WTC11 (cell line): ENCODE measurements around the gene GCK. TPM values are rescaled to one million over a fixed set of nuclear protein-coding genes. Genes with fewer than 3 reads are reported as not detected.

Experiments used
- ATAC-seq: fragments of 200-7000 bp; cut with Tn5 transposase; 2 replicates; pipeline ENCODE4 v1.10.0; 2021; ENCODE audit warnings: mild to moderate bottlenecking, moderate library complexity
- CTCF ChIA-PET: fragments of 300-600 bp; sonication (Branson Sonifier 250); formaldehyde crosslinking; loops from one replicate; lab custom pipeline; 2021; ENCODE audit warnings: antibody characterized with exemption; lab: Charles Lee
- POLR2A ChIA-PET: fragments of 350-600 bp; sonication (Branson Sonifier 250); formaldehyde crosslinking; loops from one replicate; lab custom pipeline; 2021; ENCODE audit warnings: antibody characterized with exemption; lab: Charles Lee
- DNase-seq: peaks from one replicate; pipeline ENCODE4 v3.0.0; 2021; ENCODE audit warnings: low spot score
- H3K27ac Mint-ChIP-seq: 2 replicates; pipeline ENCODE4 v1.8.0; 2021; ENCODE audit warnings: mixed read lengths
- H3K27me3 Mint-ChIP-seq: 2 replicates; pipeline ENCODE4 v1.8.0; 2021; ENCODE audit warnings: low read depth, mild to moderate bottlenecking, moderate library complexity, mixed read lengths
- H3K36me3 Mint-ChIP-seq: 2 replicates; pipeline ENCODE4 v1.8.0; 2021; ENCODE audit warnings: mixed read lengths
- H3K4me1 Mint-ChIP-seq: 2 replicates; pipeline ENCODE4 v1.8.0; 2022; ENCODE audit warnings: mixed read lengths
- H3K4me3 Mint-ChIP-seq: 2 replicates; pipeline ENCODE4 v1.8.0; 2021; ENCODE audit warnings: mild to moderate bottlenecking, moderate library complexity, mixed read lengths
- H3K9me3 Mint-ChIP-seq: 2 replicates; pipeline ENCODE4 v1.8.0; 2021; ENCODE audit warnings: mixed read lengths
- CREM ChIP-seq: sonication (generic); formaldehyde crosslinking; IDR thresholded peaks from 2 replicates; pipeline ENCODE4 v1.8.1; 2022; ENCODE audit warnings: mild to moderate bottlenecking, missing genetic modification reagents, moderate library complexity
- JUN ChIP-seq: sonication (generic); formaldehyde crosslinking; IDR thresholded peaks from 2 replicates; pipeline ENCODE4 v1.8.0; 2023; ENCODE audit warnings: mild to moderate bottlenecking, missing genetic modification reagents
- KAT7 ChIP-seq: sonication (generic); formaldehyde crosslinking; IDR thresholded peaks from 2 replicates; pipeline ENCODE4 v1.8.1; 2023; ENCODE audit warnings: missing genetic modification reagents, mild to moderate bottlenecking, borderline replicate concordance
- NFYB ChIP-seq: sonication (generic); formaldehyde crosslinking; conservative IDR thresholded peaks from 2 replicates; pipeline ENCODE4 v1.8.0; 2022; ENCODE audit warnings: low read depth, missing genetic modification reagents
- NR2C2 ChIP-seq: sonication (generic); formaldehyde crosslinking; IDR thresholded peaks from 2 replicates; pipeline ENCODE4 v1.8.0; 2022; ENCODE audit warnings: mild to moderate bottlenecking, missing genetic modification reagents
- PRRX2 ChIP-seq: fragments of 250-450 bp; sonication (Bioruptor Pico); IDR thresholded peaks from 2 replicates; pipeline ENCODE4 v1.8.0; 2021; ENCODE audit warnings: mild to moderate bottlenecking
- SMAD3 ChIP-seq: sonication (generic); formaldehyde crosslinking; IDR thresholded peaks from 2 replicates; pipeline ENCODE4 v1.8.0; 2022; ENCODE audit warnings: missing genetic modification reagents, mild to moderate bottlenecking, borderline replicate concordance
- TEAD1 ChIP-seq: sonication (generic); formaldehyde crosslinking; IDR thresholded peaks from 2 replicates; pipeline ENCODE4 v1.8.0; 2022; ENCODE audit warnings: mild to moderate bottlenecking, missing genetic modification reagents
- ZBTB21 ChIP-seq: sonication (generic); formaldehyde crosslinking; IDR thresholded peaks from 2 replicates; pipeline ENCODE4 v1.8.1; 2023; ENCODE audit warnings: mild to moderate bottlenecking, missing genetic modification reagents, borderline replicate concordance
- ZNF219 ChIP-seq: sonication (generic); formaldehyde crosslinking; IDR thresholded peaks from 2 replicates; pipeline ENCODE4 v1.8.0; 2023; ENCODE audit warnings: missing genetic modification reagents, mild to moderate bottlenecking, borderline replicate concordance
- ZNF317 ChIP-seq: sonication (generic); formaldehyde crosslinking; IDR thresholded peaks from 2 replicates; pipeline ENCODE4 v1.8.1; 2023; ENCODE audit warnings: low read depth, mild to moderate bottlenecking, moderate library complexity, missing genetic modification reagents, borderline replicate concordance
- ZNF423 ChIP-seq: fragments of 250-450 bp; sonication (Bioruptor Pico); IDR thresholded peaks from 2 replicates; pipeline ENCODE4 v2.1.2; 2022; ENCODE audit warnings: mild to moderate bottlenecking, moderate library complexity
- total RNA-seq: library from RNA; stranded (reverse); gene quantifications from 3 replicates; pipeline ENCODE4 v1.2.3, GENCODE V29; 2021
- TF ChIP-seq, protein P1 (sequence below): sonication (generic); formaldehyde crosslinking; IDR thresholded peaks from 2 replicates; pipeline ENCODE4 v1.8.0; 2023; ENCODE audit warnings: missing genetic modification reagents, mild to moderate bottlenecking, borderline replicate concordance
- TF ChIP-seq, protein P2 (sequence below): fragments of 250-450 bp; sonication (Bioruptor Pico); IDR thresholded peaks from 2 replicates; pipeline ENCODE4 v1.9.0; 2021; ENCODE audit warnings: mild to moderate bottlenecking, borderline replicate concordance
- TF ChIP-seq, protein P3 (sequence below): sonication (generic); formaldehyde crosslinking; IDR thresholded peaks from 2 replicates; pipeline ENCODE4 v1.8.0; 2023; ENCODE audit warnings: mild to moderate bottlenecking, missing genetic modification reagents
- TF ChIP-seq, protein P4 (sequence below): fragments of 250-450 bp; sonication (Bioruptor Pico); IDR thresholded peaks from 2 replicates; pipeline ENCODE4 v1.9.0; 2021; ENCODE audit warnings: mild to moderate bottlenecking
- TF ChIP-seq, protein P5 (sequence below): fragments of 250-450 bp; sonication (Bioruptor Pico); IDR thresholded peaks from 2 replicates; pipeline ENCODE4 v1.8.0; 2021; ENCODE audit warnings: mild to moderate bottlenecking

GCK gene
- total RNA-seq, 1 experiment from 2014 or later = 3.3 TPM

DNA sequence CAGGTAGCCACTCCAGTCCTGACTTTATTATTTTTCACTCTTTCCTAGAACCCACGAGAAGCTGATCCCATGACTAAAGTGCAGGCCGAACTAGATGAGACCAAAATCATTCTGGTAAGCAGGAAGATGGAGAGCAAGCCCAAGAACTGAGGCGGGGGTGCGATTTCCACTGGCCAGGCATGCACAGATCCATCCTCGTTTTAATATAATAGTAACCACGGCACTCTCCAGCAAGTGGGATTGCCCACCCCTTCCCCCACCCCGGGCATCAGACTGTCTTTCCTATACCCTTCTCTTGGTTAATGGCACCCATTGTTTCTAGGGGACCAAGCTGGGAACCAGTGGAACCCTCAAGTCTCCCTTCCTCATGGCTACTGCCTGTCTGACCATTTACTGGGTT lies 18.8 kb upstream of the GCK start:
- TF ChIP-seq, protein P1, sequence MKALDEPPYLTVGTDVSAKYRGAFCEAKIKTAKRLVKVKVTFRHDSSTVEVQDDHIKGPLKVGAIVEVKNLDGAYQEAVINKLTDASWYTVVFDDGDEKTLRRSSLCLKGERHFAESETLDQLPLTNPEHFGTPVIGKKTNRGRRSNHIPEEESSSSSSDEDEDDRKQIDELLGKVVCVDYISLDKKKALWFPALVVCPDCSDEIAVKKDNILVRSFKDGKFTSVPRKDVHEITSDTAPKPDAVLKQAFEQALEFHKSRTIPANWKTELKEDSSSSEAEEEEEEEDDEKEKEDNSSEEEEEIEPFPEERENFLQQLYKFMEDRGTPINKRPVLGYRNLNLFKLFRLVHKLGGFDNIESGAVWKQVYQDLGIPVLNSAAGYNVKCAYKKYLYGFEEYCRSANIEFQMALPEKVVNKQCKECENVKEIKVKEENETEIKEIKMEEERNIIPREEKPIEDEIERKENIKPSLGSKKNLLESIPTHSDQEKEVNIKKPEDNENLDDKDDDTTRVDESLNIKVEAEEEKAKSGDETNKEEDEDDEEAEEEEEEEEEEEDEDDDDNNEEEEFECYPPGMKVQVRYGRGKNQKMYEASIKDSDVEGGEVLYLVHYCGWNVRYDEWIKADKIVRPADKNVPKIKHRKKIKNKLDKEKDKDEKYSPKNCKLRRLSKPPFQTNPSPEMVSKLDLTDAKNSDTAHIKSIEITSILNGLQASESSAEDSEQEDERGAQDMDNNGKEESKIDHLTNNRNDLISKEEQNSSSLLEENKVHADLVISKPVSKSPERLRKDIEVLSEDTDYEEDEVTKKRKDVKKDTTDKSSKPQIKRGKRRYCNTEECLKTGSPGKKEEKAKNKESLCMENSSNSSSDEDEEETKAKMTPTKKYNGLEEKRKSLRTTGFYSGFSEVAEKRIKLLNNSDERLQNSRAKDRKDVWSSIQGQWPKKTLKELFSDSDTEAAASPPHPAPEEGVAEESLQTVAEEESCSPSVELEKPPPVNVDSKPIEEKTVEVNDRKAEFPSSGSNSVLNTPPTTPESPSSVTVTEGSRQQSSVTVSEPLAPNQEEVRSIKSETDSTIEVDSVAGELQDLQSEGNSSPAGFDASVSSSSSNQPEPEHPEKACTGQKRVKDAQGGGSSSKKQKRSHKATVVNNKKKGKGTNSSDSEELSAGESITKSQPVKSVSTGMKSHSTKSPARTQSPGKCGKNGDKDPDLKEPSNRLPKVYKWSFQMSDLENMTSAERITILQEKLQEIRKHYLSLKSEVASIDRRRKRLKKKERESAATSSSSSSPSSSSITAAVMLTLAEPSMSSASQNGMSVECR = no peak
- TF ChIP-seq JUN (CRISPR knock-in tag) (no peak), CREM (CRISPR knock-in tag) (no peak), NFYB (no peak), ZNF317 (CRISPR knock-in tag) (no peak)
- TF ChIP-seq, protein P2, sequence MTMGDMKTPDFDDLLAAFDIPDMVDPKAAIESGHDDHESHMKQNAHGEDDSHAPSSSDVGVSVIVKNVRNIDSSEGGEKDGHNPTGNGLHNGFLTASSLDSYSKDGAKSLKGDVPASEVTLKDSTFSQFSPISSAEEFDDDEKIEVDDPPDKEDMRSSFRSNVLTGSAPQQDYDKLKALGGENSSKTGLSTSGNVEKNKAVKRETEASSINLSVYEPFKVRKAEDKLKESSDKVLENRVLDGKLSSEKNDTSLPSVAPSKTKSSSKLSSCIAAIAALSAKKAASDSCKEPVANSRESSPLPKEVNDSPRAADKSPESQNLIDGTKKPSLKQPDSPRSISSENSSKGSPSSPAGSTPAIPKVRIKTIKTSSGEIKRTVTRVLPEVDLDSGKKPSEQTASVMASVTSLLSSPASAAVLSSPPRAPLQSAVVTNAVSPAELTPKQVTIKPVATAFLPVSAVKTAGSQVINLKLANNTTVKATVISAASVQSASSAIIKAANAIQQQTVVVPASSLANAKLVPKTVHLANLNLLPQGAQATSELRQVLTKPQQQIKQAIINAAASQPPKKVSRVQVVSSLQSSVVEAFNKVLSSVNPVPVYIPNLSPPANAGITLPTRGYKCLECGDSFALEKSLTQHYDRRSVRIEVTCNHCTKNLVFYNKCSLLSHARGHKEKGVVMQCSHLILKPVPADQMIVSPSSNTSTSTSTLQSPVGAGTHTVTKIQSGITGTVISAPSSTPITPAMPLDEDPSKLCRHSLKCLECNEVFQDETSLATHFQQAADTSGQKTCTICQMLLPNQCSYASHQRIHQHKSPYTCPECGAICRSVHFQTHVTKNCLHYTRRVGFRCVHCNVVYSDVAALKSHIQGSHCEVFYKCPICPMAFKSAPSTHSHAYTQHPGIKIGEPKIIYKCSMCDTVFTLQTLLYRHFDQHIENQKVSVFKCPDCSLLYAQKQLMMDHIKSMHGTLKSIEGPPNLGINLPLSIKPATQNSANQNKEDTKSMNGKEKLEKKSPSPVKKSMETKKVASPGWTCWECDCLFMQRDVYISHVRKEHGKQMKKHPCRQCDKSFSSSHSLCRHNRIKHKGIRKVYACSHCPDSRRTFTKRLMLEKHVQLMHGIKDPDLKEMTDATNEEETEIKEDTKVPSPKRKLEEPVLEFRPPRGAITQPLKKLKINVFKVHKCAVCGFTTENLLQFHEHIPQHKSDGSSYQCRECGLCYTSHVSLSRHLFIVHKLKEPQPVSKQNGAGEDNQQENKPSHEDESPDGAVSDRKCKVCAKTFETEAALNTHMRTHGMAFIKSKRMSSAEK = no peak
- TF ChIP-seq, all 79 proteins: peak for 0
- H3K27ac Mint-ChIP-seq = no peak overlapping the region
- ChIA-PET CTCF (interaction anchor here (1.1 kb wide), 1 partner anchor 141 kb away, joined by 3 read pairs; no protein-coding TSS in a partner anchor), POLR2A (no interaction called here)
- H3K9me3 Mint-ChIP-seq = no peaks in the 10 kb centered on the region
- ATAC-seq (no peak), DNase-seq (no peak)
- H3K4me1 Mint-ChIP-seq = no peaks in the 10 kb centered on the region; the same call in 1 of the 2 replicates
- H3K36me3 Mint-ChIP-seq = peaks cover 64% of the 10 kb centered on the region
- no peak overlapping the region for H3K4me3 Mint-ChIP-seq
- no peaks in the 10 kb centered on the region for H3K27me3 Mint-ChIP-seq

DNA sequence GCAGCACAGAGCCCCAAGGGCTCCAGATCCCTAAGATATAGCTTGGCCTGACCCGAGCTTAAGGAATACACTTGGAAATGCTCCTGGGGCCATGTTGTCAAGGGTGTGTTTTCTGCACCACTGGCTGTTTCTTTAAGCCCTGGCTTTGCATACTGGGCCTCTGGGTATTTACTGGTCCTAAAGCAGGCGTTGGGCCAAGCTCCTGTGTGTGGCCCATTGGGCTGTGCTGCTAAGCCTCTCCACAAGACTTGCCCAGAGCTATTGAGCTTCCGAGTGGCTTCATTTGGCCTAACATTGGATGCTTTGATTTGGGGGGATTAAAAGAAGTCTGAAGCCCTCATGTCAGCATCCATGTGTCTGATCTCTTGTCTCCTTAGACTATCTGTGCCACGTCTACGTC lies 16.8 kb upstream of the GCK start:
- Mint-ChIP-seq H3K4me3 (no peak overlapping the region), H3K27ac (no peak overlapping the region), H3K9me3 (no peaks in the 10 kb centered on the region), H3K36me3 (peaks cover 50% of the 10 kb centered on the region), H3K4me1 (peaks cover 14% of the 10 kb centered on the region), H3K27me3 (no peaks in the 10 kb centered on the region)
- ATAC-seq (no peak), DNase-seq (no peak)
- ChIA-PET POLR2A (no interaction called here), CTCF (interaction anchor here (0.9 kb wide), 1 partner anchor 8 kb away, joined by 4 read pairs; no protein-coding TSS in a partner anchor)
- TF ChIP-seq, protein P3, sequence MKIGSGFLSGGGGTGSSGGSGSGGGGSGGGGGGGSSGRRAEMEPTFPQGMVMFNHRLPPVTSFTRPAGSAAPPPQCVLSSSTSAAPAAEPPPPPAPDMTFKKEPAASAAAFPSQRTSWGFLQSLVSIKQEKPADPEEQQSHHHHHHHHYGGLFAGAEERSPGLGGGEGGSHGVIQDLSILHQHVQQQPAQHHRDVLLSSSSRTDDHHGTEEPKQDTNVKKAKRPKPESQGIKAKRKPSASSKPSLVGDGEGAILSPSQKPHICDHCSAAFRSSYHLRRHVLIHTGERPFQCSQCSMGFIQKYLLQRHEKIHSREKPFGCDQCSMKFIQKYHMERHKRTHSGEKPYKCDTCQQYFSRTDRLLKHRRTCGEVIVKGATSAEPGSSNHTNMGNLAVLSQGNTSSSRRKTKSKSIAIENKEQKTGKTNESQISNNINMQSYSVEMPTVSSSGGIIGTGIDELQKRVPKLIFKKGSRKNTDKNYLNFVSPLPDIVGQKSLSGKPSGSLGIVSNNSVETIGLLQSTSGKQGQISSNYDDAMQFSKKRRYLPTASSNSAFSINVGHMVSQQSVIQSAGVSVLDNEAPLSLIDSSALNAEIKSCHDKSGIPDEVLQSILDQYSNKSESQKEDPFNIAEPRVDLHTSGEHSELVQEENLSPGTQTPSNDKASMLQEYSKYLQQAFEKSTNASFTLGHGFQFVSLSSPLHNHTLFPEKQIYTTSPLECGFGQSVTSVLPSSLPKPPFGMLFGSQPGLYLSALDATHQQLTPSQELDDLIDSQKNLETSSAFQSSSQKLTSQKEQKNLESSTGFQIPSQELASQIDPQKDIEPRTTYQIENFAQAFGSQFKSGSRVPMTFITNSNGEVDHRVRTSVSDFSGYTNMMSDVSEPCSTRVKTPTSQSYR (CRISPR knock-in tag) = no peak
- TF ChIP-seq KAT7 = no peak
- no peak for TF ChIP-seq PRRX2
- no peak for TF ChIP-seq ZNF423
- TF ChIP-seq JUN (CRISPR knock-in tag) = no peak
- no peak for TF ChIP-seq SMAD3
- TF ChIP-seq, protein P4, sequence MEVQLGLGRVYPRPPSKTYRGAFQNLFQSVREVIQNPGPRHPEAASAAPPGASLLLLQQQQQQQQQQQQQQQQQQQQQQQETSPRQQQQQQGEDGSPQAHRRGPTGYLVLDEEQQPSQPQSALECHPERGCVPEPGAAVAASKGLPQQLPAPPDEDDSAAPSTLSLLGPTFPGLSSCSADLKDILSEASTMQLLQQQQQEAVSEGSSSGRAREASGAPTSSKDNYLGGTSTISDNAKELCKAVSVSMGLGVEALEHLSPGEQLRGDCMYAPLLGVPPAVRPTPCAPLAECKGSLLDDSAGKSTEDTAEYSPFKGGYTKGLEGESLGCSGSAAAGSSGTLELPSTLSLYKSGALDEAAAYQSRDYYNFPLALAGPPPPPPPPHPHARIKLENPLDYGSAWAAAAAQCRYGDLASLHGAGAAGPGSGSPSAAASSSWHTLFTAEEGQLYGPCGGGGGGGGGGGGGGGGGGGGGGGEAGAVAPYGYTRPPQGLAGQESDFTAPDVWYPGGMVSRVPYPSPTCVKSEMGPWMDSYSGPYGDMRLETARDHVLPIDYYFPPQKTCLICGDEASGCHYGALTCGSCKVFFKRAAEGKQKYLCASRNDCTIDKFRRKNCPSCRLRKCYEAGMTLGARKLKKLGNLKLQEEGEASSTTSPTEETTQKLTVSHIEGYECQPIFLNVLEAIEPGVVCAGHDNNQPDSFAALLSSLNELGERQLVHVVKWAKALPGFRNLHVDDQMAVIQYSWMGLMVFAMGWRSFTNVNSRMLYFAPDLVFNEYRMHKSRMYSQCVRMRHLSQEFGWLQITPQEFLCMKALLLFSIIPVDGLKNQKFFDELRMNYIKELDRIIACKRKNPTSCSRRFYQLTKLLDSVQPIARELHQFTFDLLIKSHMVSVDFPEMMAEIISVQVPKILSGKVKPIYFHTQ (CRISPR knock-in tag) = no peak
- TF ChIP-seq ZNF219 (CRISPR knock-in tag) = no peak
- no peak for TF ChIP-seq ZBTB21
- TF ChIP-seq TEAD1 = no peak
- TF ChIP-seq NR2C2 (CRISPR knock-in tag) = no peak
- TF ChIP-seq, protein P5, sequence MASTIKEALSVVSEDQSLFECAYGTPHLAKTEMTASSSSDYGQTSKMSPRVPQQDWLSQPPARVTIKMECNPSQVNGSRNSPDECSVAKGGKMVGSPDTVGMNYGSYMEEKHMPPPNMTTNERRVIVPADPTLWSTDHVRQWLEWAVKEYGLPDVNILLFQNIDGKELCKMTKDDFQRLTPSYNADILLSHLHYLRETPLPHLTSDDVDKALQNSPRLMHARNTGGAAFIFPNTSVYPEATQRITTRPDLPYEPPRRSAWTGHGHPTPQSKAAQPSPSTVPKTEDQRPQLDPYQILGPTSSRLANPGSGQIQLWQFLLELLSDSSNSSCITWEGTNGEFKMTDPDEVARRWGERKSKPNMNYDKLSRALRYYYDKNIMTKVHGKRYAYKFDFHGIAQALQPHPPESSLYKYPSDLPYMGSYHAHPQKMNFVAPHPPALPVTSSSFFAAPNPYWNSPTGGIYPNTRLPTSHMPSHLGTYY (CRISPR knock-in tag) = no peak
